ENCODE measurements around the gene SMIM28.
"Not testable (repeated sequence)": the region's sequence is repeated elsewhere in the genome, so short reads cannot be mapped to it uniquely, and the experiment has no call there.

SMIM28 gene

DNA sequence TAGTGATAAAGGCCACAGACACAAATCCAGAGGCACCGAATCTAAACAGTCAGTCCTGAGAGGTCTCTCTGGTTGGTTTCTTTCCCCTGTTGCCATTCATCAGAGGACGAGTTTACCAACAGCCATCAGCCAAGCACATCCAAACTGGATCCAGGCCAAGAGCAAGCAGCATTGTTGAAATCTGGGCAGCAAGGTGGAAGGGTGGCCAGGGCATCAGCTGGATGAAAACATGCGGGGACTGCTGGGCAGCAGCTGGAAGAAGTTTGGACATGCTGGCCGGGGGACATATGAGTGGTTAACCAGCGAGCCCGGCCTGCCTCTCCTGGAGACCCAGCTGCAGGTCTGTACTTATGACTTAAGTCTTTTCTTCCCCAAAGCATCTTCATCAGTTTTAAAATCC is at the start of gene SMIM28:
SMIM28 (plus strand) TSS at position 62 of the 400 bp plus-strand sequence; CDS start at position 230, 168 bp downstream.
- DNase-seq = no peak

DNA sequence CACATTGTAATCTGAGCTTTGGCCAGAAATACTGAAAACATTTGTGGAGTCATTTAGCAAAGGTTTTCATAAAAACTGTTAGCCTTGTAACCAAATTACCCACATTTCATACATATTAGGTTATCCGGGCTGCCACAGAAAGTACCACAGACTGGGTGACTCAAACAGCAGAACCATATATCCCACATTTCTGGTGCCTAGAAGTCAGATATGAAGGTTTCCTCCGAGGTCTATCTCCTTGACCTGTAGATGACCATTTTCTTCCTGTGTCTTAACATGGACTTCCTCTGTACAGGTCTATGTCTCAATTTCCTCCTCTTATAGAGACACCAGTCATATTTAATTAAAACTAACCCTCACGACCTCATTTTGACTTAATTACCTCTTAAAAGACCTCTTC is 49.5 kb upstream of the SMIM28 start:
- no peak for DNase-seq

DNA sequence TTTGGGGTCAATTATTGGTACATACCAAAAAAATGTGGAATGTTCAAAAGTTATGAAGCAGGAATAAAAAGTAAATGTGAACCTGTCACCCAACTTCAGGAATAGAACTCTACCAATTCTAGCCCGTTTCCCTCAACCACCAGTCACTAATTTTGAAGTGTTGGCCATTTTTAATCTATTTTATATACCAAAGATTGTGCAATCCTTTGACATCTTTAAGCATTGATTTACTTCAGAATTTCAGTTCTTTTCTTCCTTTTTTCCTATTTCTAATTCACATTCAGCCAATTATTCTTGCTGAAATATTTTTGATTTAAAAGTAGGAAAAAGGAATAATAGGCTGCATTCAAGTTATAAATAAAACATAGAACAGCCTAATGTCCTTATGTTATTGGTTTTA is 46.9 kb upstream of the SMIM28 start:
- no peak for DNase-seq

DNA sequence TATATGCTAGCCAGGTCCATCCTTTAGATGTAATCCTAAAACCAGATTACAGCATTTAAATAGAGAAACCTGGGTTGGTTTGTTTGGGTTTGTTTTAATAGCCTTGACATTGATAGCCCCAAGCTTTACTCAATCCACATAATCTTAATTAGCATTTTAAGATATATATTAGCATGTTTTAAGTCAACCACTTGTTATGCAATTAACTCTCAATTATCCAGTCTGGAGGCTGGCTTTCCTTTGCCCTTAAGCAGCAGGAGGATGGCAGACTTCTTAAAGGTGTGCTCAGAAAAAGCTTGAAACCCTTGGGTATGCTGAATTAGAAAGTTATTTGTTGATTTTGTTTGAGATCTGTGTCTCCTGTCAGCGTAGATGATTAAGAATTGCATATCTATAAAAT is 46.3 kb upstream of the SMIM28 start:
- no peak for DNase-seq

DNA sequence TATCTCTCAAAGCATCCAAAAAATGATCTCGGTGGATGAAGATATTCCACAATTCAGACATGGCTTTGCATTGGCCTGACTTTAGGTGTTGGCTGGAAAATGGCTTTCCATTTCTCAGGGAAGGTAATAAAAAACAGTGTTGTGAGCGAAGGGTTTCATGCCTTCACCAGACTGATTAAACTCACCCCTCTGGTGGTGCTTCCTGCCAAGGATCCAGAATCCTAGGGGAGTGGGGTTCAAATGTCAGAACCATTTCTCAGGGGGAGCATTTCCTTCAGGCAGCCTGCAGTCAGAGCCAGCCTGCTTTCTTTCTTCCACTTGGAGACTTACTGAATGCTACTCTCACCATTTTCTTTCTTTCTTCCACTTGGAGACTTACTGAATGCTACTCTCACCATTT is 45.7 kb upstream of the SMIM28 start:
- DNase-seq = no peak

DNA sequence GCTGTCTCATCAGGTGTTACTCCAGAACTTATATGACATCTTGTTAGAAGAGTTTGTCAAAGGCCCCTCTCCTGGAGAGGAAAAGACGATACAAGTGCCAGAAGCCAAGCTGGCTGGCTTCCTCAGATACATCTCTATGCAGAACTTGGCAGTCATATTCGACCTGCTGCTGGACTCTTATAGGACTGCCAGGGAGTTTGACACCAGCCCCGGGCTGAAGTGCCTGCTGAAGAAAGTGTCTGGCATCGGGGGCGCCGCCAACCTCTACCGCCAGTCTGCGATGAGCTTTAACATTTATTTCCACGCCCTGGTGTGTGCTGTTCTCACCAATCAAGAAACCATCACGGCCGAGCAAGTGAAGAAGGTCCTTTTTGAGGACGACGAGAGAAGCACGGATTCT is 43.7 kb upstream of the SMIM28 start:
- no peak for DNase-seq

DNA sequence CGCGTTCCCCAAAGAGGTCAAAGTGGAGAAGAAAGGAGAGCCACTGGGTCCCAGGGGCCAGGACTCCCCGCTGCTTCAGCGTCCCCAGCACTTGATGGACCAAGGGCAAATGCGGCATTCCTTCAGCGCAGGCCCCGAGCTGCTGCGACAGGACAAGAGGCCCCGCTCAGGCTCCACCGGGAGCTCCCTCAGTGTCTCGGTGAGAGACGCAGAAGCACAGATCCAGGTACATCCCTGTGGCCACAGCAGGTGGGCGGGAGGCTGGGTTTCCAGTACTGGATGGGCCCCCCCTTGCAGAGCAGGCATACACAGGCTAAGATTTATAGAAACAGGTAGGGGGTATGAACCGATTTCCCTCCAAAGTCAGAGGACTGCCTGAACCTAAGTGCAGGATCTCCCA is 42.7 kb upstream of the SMIM28 start:
- no peak for DNase-seq

DNA sequence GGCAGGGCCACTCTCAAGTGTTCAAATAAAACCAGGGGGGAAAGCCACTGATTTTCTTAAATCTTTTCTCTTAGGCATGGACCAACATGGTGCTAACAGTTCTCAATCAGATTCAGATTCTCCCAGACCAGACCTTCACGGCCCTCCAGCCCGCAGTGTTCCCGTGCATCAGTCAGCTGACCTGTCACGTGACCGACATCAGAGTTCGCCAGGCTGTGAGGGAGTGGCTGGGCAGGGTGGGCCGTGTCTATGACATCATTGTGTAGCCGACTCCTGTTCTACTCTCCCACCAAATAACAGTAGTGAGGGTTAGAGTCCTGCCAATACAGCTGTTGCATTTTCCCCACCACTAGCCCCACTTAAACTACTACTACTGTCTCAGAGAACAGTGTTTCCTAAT is 41.5 kb upstream of the SMIM28 start:
- DNase-seq = no peak

DNA sequence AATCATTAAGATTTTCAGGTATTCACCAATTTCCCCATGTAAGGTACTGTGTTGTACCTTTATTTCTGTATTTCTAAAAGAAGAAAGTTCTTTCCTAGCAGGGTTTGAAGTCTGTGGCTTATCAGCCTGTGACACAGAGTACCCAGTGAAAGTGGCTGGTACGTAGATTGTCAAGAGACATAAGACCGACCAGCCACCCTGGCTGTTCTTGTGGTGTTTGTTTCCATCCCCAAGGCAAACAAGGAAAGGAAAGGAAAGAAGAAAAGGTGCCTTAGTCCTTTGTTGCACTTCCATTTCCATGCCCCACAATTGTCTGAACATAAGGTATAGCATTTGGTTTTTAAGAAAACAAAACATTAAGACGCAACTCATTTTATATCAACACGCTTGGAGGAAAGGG is 40.6 kb upstream of the SMIM28 start:
- no peak for DNase-seq

DNA sequence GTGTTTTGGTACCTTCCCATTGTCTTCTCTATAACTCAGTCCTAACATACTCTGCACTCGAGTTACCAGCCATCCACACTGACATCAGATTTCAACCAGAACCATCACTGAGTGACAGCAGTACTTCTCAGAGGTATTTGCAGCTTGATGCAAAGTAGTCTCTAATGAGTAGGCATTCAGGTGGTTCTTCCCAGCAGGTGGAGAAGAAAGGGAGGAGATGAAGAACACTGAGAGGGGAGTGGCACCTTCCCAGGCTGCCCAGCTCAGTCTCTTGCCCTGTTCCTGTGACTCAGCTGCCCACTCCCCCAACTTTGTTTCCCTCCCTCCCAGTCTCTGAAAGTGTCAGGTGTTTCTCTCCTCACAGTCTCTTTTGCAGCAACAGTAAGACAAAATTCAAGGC is 38.7 kb upstream of the SMIM28 start:
- DNase-seq = no peak

DNA sequence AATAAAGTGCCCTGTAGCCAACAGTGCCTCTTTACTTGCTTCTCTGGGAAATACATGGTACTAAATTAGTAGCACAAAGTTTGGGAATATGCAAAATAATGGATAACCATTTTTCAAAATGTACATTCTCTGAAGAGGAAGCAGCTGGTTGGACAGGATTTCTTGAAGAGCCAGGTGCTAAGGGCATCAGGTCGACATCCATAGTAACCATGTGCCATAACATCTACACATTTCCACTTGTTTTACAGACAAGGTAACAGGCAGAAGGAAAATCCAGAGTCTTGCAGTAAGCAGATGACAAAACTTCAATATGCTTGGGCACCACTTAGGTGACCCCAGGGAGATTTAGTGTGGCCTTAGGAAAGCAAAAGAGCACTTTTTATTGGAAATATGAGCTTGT is 36.5 kb upstream of the SMIM28 start:
- DNase-seq = no peak

DNA sequence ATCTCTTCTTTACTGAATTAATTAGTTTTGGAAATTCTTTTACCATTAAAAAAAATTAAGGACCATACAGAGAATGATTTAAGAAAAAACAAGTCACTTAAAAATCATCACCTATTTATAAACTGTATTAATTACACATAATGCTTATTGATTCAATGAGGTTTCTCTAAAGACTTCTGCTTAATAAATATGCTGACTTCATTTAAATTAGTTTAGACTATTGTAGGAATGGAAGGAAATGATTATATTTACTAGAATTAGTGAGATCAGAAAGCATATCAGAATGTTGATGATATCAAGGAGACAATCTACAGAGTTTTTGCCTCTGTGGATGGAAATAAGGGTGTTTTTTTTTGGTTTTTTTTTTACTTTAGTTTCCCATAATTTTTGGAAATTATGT is 34.6 kb upstream of the SMIM28 start:
- DNase-seq = no peak

DNA sequence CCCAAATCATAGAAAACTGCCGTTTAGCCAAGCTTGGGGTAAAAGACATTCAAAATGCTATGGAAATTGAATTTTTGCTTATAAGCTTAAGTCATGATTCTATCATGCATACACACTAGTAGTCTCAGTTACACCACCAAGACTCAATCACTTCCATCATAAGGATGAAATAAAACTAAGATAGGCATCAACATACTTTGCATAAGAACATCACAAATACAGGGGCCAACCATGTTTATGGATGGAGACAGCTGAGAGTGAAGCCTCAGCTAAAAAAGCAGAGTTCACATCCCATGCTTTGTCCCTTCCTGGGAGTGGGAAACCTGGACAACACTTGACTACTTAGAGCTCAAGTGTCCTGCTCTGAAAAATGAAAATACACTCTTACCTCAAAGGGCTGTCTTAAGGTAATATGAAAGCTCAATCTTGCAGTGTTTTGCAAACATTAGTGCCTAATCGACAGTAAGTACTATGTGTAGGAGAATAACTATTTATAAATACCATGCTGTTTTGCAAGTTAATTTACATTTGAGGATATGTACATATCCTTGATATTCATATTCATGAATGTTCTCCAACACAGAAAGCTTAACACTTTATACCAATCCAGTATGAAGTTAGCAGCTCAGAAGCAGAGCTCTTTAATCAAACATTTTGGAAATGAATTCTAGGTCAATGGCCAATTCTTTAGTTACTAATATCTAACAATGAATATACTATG is 32.0 kb upstream of the SMIM28 start:
- DNase-seq = no peak

DNA sequence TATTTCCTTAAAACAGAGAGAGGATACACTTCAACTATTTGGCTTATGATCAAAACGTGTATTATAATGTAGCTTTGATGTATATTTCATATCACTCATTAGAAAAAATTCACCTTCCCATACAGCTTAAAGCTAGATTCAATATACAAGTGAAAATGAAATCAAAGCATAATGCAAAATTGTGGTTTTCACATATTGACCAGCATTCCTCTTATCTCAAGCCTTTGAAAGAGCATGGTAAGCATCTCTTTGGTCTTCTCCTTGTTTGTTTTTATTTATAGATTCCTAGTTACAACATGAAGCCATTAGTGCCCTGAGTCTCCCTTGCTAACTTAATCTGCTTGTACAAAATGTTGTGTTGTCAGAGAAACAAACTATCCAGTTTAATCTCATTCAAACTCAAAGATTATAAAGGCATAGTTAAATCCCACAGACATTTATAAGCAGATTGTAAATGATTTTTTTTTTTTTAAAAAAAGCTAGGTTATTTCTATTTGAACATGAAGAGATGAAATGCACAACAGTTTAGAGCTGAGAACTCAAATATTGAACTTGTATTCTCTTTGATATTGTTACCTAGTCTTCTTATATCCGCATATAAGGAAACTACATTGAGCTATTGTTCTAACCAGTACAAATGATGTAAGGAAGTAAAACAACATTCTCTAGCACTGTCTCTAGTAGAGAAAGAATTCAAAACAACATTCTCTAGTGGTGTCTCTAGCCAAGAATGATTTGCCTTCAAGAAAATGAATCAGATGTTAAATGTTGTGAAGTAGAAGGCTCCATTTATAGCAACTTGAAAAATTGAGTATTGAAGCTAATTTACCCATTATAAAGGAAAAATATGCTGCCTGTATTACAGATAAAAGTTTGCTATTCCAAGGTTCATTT is 31.2 kb upstream of the SMIM28 start:
- no peak for DNase-seq

DNA sequence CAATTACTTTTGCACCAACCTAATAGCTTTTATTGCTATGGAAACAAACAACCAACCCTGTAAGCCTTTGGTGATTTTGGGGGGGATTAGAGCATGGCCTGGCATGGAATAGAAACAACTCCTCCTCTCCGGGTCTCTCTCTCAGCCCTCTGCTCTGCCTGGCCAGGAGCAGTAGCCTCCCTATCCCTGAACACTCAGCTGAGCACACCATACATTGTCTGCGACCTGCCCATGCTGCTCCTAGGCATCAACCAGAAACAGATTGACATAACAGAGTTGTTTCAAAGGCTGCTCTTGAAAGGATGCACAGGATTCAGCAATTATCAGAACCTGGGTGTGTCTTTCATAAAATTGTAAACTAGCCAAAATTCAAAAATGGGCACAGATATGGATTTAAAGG is 29.8 kb upstream of the SMIM28 start:
- no peak for DNase-seq

DNA sequence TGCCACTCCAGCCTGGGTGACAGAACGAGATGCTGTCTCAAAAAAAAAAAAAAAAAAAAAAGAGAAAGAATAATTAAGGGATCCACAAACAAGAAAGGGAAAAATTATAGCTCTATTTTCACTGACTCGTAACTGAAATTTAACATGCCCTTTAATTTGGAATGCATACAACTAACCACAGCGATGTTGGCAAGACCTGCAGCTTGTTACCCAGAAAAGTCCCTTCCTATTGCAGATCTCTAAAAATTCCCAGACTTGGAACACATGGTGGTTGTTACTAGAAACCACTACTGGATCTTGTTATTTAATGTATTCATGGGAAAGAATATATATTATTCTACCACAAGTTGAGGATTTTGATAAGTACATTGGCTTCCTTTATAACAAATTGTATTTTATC is 27.8 kb upstream of the SMIM28 start:
- DNase-seq = no peak

DNA sequence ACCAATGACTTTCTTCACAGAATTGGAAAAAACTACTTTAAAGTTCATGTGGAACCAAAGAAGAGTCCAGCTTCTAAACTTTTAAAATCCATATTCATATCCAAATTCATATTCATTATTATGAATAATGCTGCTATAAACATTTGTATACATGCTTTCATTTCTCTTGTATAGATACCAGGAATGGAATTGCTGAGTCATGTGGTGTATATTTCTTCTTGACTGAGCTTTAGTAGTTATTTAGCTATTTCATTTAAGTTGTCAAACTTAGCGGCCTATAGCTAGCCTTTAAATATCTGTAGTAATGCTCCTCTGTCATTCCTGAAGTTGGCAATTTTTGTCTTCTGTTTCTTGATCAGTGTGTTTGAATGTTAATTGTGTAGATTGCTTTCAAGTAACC is 19.8 kb upstream of the SMIM28 start:
- no peak for DNase-seq

DNA sequence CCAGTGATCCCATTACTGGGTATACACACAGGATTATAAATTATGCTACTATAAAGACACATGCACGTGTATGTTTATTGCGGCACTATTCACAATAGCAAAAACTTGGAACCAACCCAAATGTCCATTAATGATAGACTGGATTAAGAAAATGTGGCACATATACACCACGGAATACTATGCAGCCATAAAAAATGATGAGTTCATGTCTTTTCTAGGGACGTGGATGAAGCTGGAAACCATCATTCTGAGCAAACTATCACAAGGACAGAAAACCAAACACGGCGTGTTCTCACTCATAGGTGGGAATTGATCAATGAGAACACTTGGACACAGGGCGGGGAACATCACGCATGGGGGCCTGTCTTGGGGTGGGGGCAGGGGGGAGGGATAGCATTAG is 9.0 kb upstream of the SMIM28 start:
- DNase-seq = not testable (repeated sequence)

DNA sequence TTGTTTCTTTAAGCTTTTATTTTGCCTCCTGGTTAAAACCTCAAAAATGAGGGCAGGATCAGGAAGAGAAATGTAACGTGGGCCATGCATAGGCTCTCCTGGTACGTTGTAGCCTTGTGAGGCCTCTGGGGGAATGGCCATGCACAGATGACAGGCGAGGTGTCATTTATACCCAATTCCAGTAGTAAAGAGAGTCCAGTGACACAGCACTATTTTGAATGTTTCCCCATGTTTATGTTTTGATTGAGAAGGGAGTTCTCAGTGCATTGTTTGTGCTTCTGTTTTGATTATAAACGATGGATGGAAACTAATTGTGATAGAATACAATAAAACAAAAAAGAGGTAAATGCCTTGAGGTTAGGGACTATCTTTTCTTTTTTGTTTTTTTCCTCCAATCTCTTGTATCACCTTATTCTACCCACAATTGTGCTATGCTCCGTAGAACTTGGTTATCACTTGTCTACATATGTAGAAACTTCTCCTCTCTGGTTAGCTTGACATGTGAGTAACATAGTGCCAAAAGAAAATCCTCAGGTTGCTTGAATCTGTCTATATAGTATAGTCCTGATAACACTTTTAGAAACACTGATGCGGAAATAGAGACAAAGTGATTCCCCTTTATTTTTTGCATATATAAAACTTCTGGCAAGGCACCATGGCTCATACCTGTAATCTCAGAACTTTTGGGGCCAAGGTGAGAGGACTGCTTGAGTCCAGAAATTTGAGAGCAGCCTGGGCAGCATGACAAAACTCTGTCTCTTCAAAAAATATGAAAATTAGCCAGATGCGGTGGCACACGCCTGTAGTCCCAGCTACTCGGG is 6.9 kb upstream of the SMIM28 start:
- no peak for DNase-seq

DNA sequence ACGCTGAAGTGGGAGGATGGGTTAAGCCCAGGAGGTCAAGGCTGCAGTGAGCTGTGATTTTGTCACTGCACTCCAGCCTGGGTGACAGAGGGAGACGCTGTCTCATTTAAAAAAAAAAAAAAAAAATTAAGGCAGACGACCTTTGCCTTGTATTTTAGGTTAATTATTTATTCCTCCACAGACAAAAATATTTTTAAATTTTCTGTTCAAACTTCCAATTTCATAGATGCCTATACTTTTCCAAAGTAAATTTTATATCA is 6.3 kb upstream of the SMIM28 start:
- no peak for DNase-seq

DNA sequence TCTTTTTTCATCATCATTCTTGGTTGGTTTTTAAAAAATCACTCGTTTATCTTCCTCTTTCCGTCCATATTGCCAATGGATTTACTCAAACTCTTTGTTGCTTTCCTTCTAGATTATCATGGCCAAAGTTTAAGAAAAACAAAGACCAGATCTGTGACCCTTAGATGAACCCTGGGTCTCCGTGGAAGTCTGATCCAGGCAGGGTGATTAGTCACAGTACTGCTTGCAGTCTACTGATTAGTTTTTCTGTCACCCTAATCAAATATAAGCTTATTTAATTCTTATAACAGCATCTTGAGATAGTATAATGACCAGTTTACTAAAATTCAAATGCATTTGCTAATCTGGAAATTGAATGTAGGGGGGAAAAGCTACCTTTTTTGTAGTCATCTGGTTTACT is 6.0 kb upstream of the SMIM28 start:
- no peak for DNase-seq

DNA sequence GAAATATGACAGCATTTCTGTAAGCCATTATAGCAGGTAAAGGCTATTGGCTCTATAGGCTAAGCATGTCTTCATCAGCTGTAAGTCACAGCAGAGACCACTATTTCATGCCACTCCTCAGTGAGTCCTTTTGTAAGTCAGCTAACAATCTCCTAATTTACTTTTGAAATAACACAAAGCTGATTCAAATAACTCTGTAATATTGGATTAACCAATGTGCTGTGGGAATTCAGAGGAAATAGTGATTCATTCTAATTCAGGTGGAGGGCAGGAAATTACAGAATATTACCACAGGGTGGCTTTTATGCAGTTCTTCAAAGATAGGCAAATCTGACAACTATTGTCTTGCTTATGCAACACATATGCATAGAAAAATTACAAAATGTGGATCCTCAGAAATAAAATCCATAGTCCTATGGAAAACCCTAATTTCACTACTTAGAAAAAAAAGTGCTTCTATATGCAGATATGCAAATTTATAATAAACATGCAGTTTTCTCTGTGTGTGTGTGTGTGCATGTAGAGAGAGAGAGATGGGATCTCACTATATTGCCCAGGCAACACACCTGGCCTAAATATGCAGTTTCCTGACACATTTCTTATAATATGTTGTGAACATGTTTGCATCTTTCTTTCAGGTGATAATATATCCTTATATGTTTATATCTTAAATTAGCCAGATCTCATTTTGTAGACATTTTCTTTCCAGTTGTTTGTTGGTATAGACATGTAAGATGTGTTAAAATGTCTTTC is 4.8 kb upstream of the SMIM28 start:
- no peak for DNase-seq

DNA sequence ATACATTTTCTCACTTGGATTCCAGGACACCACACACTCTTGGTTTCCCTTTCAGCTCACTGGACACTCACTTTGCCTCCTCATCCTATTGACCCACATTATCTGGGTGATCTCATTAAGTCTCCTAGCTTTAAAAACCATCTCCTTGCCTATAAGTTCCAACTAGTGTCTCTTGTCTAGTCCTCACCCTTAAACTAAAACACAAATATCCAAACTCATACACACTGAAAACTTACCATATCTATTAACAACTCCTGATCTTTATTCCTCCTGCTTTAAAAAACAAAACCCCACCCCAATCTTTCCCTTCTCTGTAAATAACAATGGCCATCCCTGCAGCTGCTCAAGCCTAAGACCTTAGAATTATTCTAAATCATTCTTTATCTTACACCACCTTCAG is 3.5 kb upstream of the SMIM28 start:
- no peak for DNase-seq
